ENCODE data around the gene SLC9A8.

Gene SLC9A8

GRCh38 chr20:49886571-49887213 is 74.1 kb downstream of the SLC9A8 start:
- peaks cover 30% of the 10 kb centered on the region for H3K4me1 ChIP-seq (ENCODE audit: control insufficient read depth, insufficient read depth, low read length)
- H3K27me3 ChIP-seq (ENCODE audit: control insufficient read depth, insufficient read depth, low read length, poor library complexity, severe bottlenecking), result no peaks in the 10 kb centered on the region

GRCh38 chr20:49887251-49888211 is 74.9 kb downstream of the SLC9A8 start:
- no peaks in the 10 kb centered on the region for H3K9me3 ChIP-seq (ENCODE audit: control insufficient read depth, low read length)
- no peaks in the 10 kb centered on the region for H3K27me3 ChIP-seq (ENCODE audit: control insufficient read depth, insufficient read depth, low read length, poor library complexity, severe bottlenecking)
- WGBS, 2 experiments, result 90% methylated on average over 32 of the region's 32 CpGs
- peaks cover 4% of the 10 kb centered on the region for H3K36me3 ChIP-seq (ENCODE audit: control insufficient read depth, insufficient read depth, low read length)
- no peak overlapping the region for H3K4me3 ChIP-seq (ENCODE audit: insufficient read depth, low read depth, low read length)
- peak overlapping the region; percentile 55 for H3K27ac ChIP-seq (ENCODE audit: insufficient read depth, low read depth, low read length, poor library complexity, severe bottlenecking)
- H3K4me1 ChIP-seq (ENCODE audit: control insufficient read depth, insufficient read depth, low read length), result peaks cover 38% of the 10 kb centered on the region

More at GRCh38 chr20:49886571-49887213, 74.1 kb downstream of the SLC9A8 start:
- Histone ChIP-seq H3K27ac (ENCODE audit: insufficient read depth, low read depth, low read length, poor library complexity, severe bottlenecking) (no peak overlapping the region), H3K4me3 (ENCODE audit: insufficient read depth, low read depth, low read length) (no peak overlapping the region), H3K9me3 (ENCODE audit: control insufficient read depth, low read length) (no peaks in the 10 kb centered on the region), H3K36me3 (ENCODE audit: control insufficient read depth, insufficient read depth, low read length) (peaks cover 4% of the 10 kb centered on the region)
- WGBS, 2 experiments, result 90% methylated on average over 30 of the region's 30 CpGs

GRCh38 chr20:49888212-49889000 is 75.8 kb downstream of the SLC9A8 start:
- Histone ChIP-seq H3K9me3 (ENCODE audit: control insufficient read depth, low read length) (no peaks in the 10 kb centered on the region), H3K4me1 (ENCODE audit: control insufficient read depth, insufficient read depth, low read length) (peaks cover 46% of the 10 kb centered on the region), H3K27me3 (ENCODE audit: control insufficient read depth, insufficient read depth, low read length, poor library complexity, severe bottlenecking) (no peaks in the 10 kb centered on the region), H3K4me3 (ENCODE audit: insufficient read depth, low read depth, low read length) (no peak overlapping the region), H3K27ac (ENCODE audit: insufficient read depth, low read depth, low read length, poor library complexity, severe bottlenecking) (peak overlapping the region; percentile 50), H3K36me3 (ENCODE audit: control insufficient read depth, insufficient read depth, low read length) (peaks cover 4% of the 10 kb centered on the region)
- 41 to 44% methylated on average over 18 of the region's 18 CpGs for WGBS, 2 experiments

DNA sequence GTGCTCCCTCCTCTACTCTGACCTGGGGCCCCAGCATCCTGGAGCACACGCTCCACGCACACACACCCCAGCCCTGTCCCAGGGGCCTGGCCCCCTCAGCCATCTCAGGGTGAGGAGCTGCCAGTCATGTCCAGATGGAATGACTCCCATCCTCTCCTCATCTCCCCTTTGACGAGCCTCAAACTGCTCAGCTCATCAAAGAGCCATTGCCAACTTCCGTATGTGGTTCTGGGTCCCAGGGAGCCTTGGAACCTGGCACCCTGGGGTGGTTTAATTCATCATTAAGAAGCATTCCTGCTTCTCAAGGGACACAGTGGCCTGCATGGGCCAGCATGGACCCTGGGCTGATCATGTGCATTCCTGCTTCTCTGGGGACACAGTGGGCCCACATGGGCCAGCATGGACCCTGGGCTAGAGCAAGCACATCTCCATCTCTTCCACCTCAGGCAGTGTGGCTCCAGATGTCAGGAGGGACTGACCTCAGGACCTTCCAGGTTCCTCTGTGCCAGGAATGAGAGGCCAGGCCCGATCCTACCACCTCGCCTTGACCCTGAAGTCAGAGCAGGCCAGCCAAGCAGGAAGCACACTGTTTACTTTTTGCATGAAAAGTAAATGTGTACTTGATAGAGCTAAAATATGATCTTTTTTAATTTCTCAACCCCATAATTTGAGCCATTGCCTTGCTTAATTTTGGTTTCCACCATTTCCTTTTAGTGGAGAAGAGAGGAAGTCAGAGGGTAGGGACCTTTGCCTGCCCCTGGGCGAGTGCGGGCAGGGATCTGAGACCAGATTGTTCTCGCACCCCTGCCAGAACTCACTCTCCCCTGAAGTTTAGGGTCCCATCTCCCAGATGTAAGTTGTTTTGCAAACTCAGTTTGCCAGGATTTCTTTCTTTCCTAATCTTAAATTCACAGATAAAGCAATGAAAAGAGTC is 76.6 kb downstream of the SLC9A8 start:
- Histone ChIP-seq H3K27me3 (ENCODE audit: control insufficient read depth, insufficient read depth, low read length, poor library complexity, severe bottlenecking) (no peaks in the 10 kb centered on the region), H3K36me3 (ENCODE audit: control insufficient read depth, insufficient read depth, low read length) (peaks cover 4% of the 10 kb centered on the region), H3K9me3 (ENCODE audit: control insufficient read depth, low read length) (no peaks in the 10 kb centered on the region), H3K4me1 (ENCODE audit: control insufficient read depth, insufficient read depth, low read length) (peaks cover 51% of the 10 kb centered on the region), H3K4me3 (ENCODE audit: insufficient read depth, low read depth, low read length) (no peak overlapping the region), H3K27ac (ENCODE audit: insufficient read depth, low read depth, low read length, poor library complexity, severe bottlenecking) (peak overlapping the region; percentile 50)
- WGBS, 2 experiments, result 92 to 93% methylated on average over 9 of the region's 9 CpGs

GRCh38 chr20:49889935-49890333 is 77.3 kb downstream of the SLC9A8 start:
- H3K4me1 ChIP-seq (ENCODE audit: control insufficient read depth, insufficient read depth, low read length), result peaks cover 51% of the 10 kb centered on the region
- 90 to 91% methylated on average over 9 of the region's 9 CpGs for WGBS, 2 experiments
- no peak overlapping the region for H3K27ac ChIP-seq (ENCODE audit: insufficient read depth, low read depth, low read length, poor library complexity, severe bottlenecking)
- no peak overlapping the region for H3K4me3 ChIP-seq (ENCODE audit: insufficient read depth, low read depth, low read length)
- H3K36me3 ChIP-seq (ENCODE audit: control insufficient read depth, insufficient read depth, low read length), result peaks cover 4% of the 10 kb centered on the region
- H3K27me3 ChIP-seq (ENCODE audit: control insufficient read depth, insufficient read depth, low read length, poor library complexity, severe bottlenecking), result no peaks in the 10 kb centered on the region
- no peaks in the 10 kb centered on the region for H3K9me3 ChIP-seq (ENCODE audit: control insufficient read depth, low read length)

GRCh38 chr20:49890471-49891361 is 78.1 kb downstream of the SLC9A8 start:
- no peaks in the 10 kb centered on the region for H3K9me3 ChIP-seq (ENCODE audit: control insufficient read depth, low read length)
- no peaks in the 10 kb centered on the region for H3K27me3 ChIP-seq (ENCODE audit: control insufficient read depth, insufficient read depth, low read length, poor library complexity, severe bottlenecking)
- peaks cover 51% of the 10 kb centered on the region for H3K4me1 ChIP-seq (ENCODE audit: control insufficient read depth, insufficient read depth, low read length)
- peaks cover 4% of the 10 kb centered on the region for H3K36me3 ChIP-seq (ENCODE audit: control insufficient read depth, insufficient read depth, low read length)
- 66 to 69% methylated on average over 21 of the region's 21 CpGs for WGBS, 2 experiments
- H3K4me3 ChIP-seq (ENCODE audit: insufficient read depth, low read depth, low read length), result no peak overlapping the region
- peak overlapping the region; percentile 63 for H3K27ac ChIP-seq (ENCODE audit: insufficient read depth, low read depth, low read length, poor library complexity, severe bottlenecking)

DNA sequence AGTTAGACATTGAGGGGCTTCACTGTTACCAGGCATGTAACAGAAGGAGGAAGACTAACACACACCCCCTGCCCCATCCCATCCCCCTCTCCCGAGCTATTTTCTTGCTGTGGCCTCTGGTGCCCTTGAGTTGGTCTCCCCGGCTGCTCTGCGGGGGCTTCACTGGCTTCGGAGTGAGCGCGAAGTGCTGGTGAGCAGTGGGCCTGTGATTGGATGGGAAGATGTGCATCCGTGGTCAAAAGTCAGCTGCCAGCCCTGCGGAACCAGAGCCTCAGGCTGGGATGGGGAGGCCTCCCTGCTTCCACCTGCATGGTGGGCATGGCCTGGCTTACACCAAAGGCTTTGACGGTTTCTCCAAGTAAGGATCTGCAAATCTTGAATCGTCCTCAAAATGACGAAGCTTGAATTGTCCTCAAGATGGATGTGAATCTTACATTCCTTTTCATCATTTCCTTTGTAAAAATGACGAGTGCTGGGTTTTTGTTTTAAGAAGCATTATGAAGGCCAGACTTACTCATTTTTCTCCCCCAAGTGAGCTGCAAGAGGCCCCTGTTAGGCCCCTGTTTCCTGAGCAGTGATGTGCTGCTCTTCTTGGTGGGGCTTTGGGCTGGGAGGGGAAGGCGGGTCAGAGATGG is 79.0 kb downstream of the SLC9A8 start:
- 83 to 87% methylated on average over 13 of the region's 13 CpGs for WGBS, 2 experiments
- Histone ChIP-seq H3K27ac (ENCODE audit: insufficient read depth, low read depth, low read length, poor library complexity, severe bottlenecking) (peak overlapping the region; percentile 63), H3K9me3 (ENCODE audit: control insufficient read depth, low read length) (no peaks in the 10 kb centered on the region), H3K27me3 (ENCODE audit: control insufficient read depth, insufficient read depth, low read length, poor library complexity, severe bottlenecking) (no peaks in the 10 kb centered on the region), H3K4me1 (ENCODE audit: control insufficient read depth, insufficient read depth, low read length) (peaks cover 51% of the 10 kb centered on the region), H3K36me3 (ENCODE audit: control insufficient read depth, insufficient read depth, low read length) (peaks cover 4% of the 10 kb centered on the region), H3K4me3 (ENCODE audit: insufficient read depth, low read depth, low read length) (no peak overlapping the region)

DNA sequence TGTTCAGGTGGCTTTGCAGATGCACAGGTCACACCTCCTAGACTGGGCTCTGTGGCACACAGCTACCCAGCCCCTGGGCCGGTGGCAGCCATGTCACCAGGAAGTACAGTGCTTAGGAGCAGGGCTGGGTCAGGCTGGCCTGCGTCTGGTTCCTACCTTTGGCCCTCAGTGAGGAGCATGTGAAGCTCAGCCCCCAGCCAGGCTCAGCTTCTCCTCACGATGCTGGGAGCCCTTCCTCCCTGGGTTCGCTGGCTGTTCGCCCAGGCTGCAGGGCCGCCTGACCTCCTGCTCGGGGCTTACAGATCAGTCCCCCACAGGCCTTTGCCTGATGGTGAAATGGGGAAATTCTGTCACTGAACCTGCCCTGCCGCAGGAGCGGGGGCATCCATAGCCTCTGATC is 79.6 kb downstream of the SLC9A8 start:
- 92 to 95% methylated on average over 9 of the region's 9 CpGs for WGBS, 2 experiments
- H3K4me1 ChIP-seq (ENCODE audit: control insufficient read depth, insufficient read depth, low read length), result peaks cover 46% of the 10 kb centered on the region

More for the DNA sequence above, 79.6 kb downstream of the SLC9A8 start:
- Histone ChIP-seq H3K9me3 (ENCODE audit: control insufficient read depth, low read length) (no peaks in the 10 kb centered on the region), H3K4me3 (ENCODE audit: insufficient read depth, low read depth, low read length) (no peak overlapping the region), H3K36me3 (ENCODE audit: control insufficient read depth, insufficient read depth, low read length) (peaks cover under 1% of the 10 kb centered on the region), H3K27me3 (ENCODE audit: control insufficient read depth, insufficient read depth, low read length, poor library complexity, severe bottlenecking) (no peaks in the 10 kb centered on the region), H3K27ac (ENCODE audit: insufficient read depth, low read depth, low read length, poor library complexity, severe bottlenecking) (no peak overlapping the region)

Data from ectodermal cell (in vitro differentiated cells).